HepG2 (cell line): Measurements from ENCODE around the gene ATP6V0A1. TPM values are rescaled to one million over a fixed set of nuclear protein-coding genes. Genes with fewer than 3 reads are reported as not detected.

ENCODE experiments used
- FOSL1 ChIP-seq: sonication (generic); formaldehyde crosslinking; IDR thresholded peaks from 2 replicates; pipeline ENCODE4 v1.9.0; 2021; ENCODE audit warnings: missing genetic modification reagents, borderline replicate concordance
- GATAD1 ChIP-seq: IDR thresholded peaks from 2 replicates; pipeline ENCODE4 v1.6.1; 2016; ENCODE audit warnings: missing genetic modification reagents, missing compliant biosample characterization
- GTF3A ChIP-seq: sonication (generic); formaldehyde crosslinking; conservative IDR thresholded peaks from 2 replicates; pipeline ENCODE4 v1.4.0; 2020; ENCODE audit warnings: mild to moderate bottlenecking, missing genetic modification reagents
- HNF4G ChIP-seq, 2 experiments: sonication (generic) in 1 of 2; formaldehyde crosslinking in 1 of 2; IDR thresholded peaks; 2 replicates each; pipeline versions ENCODE4 v1.4.0 to v1.6.1; 2011 to 2020; ENCODE audit warnings: borderline replicate concordance in 2 of 2, low read depth in 2 of 2, mild to moderate bottlenecking in 2 of 2, low read length in 1 of 2, missing genetic modification reagents in 1 of 2, moderate library complexity in 1 of 2
- KAT2B ChIP-seq: fragments of 150-350 bp; IDR thresholded peaks from 2 replicates; pipeline ENCODE4 v1.6.1; 2014; ENCODE audit warnings: low read depth, low read length, borderline replicate concordance
- MAX ChIP-seq: IDR thresholded peaks from 2 replicates; pipeline ENCODE4 v1.6.1; 2012; ENCODE audit warnings: inconsistent platforms
- POLR2G ChIP-seq: fragments of 200-400 bp; formaldehyde crosslinking; IDR thresholded peaks from 2 replicates; pipeline ENCODE4 v1.6.1; 2018; ENCODE audit warnings: mild to moderate bottlenecking, low read depth, low read length, moderate library complexity
- PPARG ChIP-seq: conservative IDR thresholded peaks from 2 replicates; pipeline ENCODE4 v1.6.1; 2016; ENCODE audit warnings: missing biosample characterization, missing genetic modification reagents
- SCMH1 ChIP-seq: sonication (generic); formaldehyde crosslinking; IDR thresholded peaks from 2 replicates; pipeline ENCODE4 v1.9.0; 2021; ENCODE audit warnings: missing genetic modification reagents, mild to moderate bottlenecking, borderline replicate concordance
- SKIL ChIP-seq: sonication (generic); formaldehyde crosslinking; IDR thresholded peaks from 2 replicates; pipeline ENCODE4 v1.8.0; 2022; ENCODE audit warnings: missing genetic modification reagents, mild to moderate bottlenecking, moderate library complexity, borderline replicate concordance
- SRSF1 ChIP-seq: fragments of 200-400 bp; formaldehyde crosslinking; optimal IDR thresholded peaks from 2 replicates; pipeline ENCODE3; 2017; ENCODE audit warnings: mild to moderate bottlenecking, low read depth, low read length, moderate library complexity
- TFAP4 ChIP-seq: sonication (generic); IDR thresholded peaks from 2 replicates; pipeline ENCODE4 v1.6.1; 2016; ENCODE audit warnings: low read depth, borderline replicate concordance
- TGIF2 ChIP-seq: IDR thresholded peaks from 2 replicates; pipeline ENCODE4 v1.6.1; 2016; ENCODE audit warnings: control low read depth, missing compliant biosample characterization
- YEATS4 ChIP-seq: sonication (generic); formaldehyde crosslinking; IDR thresholded peaks from 2 replicates; pipeline ENCODE4 v1.4.0; 2020; ENCODE audit warnings: missing genetic modification reagents, borderline replicate concordance
- ZBTB38 ChIP-seq: sonication (generic); formaldehyde crosslinking; IDR thresholded peaks from 2 replicates; pipeline ENCODE4 v1.5.1; 2020; ENCODE audit warnings: mild to moderate bottlenecking, missing genetic modification reagents
- ZFP37 ChIP-seq: sonication (generic); formaldehyde crosslinking; IDR thresholded peaks from 2 replicates; pipeline ENCODE4 v1.4.0; 2020; ENCODE audit warnings: missing genetic modification reagents, borderline replicate concordance
- ZFP62 ChIP-seq: sonication (generic); formaldehyde crosslinking; IDR thresholded peaks from 2 replicates; pipeline ENCODE4 v1.4.0; 2020; ENCODE audit warnings: missing genetic modification reagents
- ZNF101 ChIP-seq: sonication (generic); formaldehyde crosslinking; IDR thresholded peaks from 2 replicates; pipeline ENCODE4 v1.4.0; 2020; ENCODE audit warnings: mild to moderate bottlenecking, low read depth, missing genetic modification reagents, borderline replicate concordance
- ZNF121 ChIP-seq: sonication (generic); formaldehyde crosslinking; IDR thresholded peaks from 2 replicates; pipeline ENCODE4 v1.5.0; 2020; ENCODE audit warnings: mild to moderate bottlenecking, missing genetic modification reagents
- ZNF501 ChIP-seq: sonication (generic); formaldehyde crosslinking; IDR thresholded peaks from 2 replicates; pipeline ENCODE4 v1.5.1; 2020; ENCODE audit warnings: mild to moderate bottlenecking, moderate library complexity, missing genetic modification reagents
- polyA plus RNA-seq, 8 experiments: library from polyadenylated mRNA; depleted of rRNA in 3 of 8; stranded (reverse) in 7 of 8; unstranded in 1 of 8; fragments of >200 nt; fragmentation: Illumina TruSeq in 4 of 8; extraction: Trizol in 4 of 8; gene quantifications; 2 replicates each; pipeline versions ENCODE4 v1.2.1 to v1.2.3, GENCODE V29; 2011 to 2016; ENCODE audit warnings: low read depth in 4 of 8, missing spikeins in 1 of 8, mixed read lengths in 1 of 8; ENCODE audit not compliant: insufficient read depth in 1 of 8
- total RNA-seq, 5 experiments: library from RNA; depleted of rRNA; stranded (reverse); fragments of >200 nt; fragmentation: Illumina TruSeq; extraction: Trizol; gene quantifications; 2 replicates each; pipeline ENCODE4 v1.2.3, GENCODE V29; 2016; ENCODE audit warnings: low read depth in 1 of 5
- TF ChIP-seq, protein P1 (sequence below): sonication (generic); formaldehyde crosslinking; IDR thresholded peaks from 2 replicates; pipeline ENCODE4 v1.5.0; 2020; ENCODE audit warnings: missing genetic modification reagents, mild to moderate bottlenecking, borderline replicate concordance
- TF ChIP-seq, protein P2 (sequence below): sonication (generic); formaldehyde crosslinking; IDR thresholded peaks from 2 replicates; pipeline ENCODE4 v1.4.0; 2020; ENCODE audit warnings: missing genetic modification reagents, borderline replicate concordance

Gene ATP6V0A1
- total and polyA plus RNA-seq, 2 of the 13 experiments (the other 11 are each of a cell fraction or from before 2014, with no cell fraction given): 27.9 to 54.1 TPM

GRCh38 chr17:42554250-42555121 is 95.8 kb downstream of the ATP6V0A1 start (continued):
- TF ChIP-seq, protein P1, sequence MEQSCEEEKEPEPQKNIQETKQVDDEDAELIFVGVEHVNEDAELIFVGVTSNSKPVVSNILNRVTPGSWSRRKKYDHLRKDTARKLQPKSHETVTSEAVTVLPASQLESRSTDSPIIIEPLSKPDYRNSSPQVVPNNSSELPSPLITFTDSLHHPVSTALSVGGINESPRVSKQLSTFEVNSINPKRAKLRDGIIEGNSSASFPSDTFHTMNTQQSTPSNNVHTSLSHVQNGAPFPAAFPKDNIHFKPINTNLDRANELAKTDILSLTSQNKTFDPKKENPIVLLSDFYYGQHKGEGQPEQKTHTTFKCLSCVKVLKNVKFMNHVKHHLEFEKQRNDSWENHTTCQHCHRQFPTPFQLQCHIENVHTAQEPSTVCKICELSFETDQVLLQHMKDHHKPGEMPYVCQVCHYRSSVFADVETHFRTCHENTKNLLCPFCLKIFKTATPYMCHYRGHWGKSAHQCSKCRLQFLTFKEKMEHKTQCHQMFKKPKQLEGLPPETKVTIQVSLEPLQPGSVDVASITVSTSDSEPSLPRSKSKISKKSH (CRISPR knock-in tag): 0 out of 2 replicates have a peak, but pooled peaks have one; percentile 21
- TF ChIP-seq GATAD1 (CRISPR knock-in tag) (peak; percentile 94), KAT2B (no peak), MAX (peak; percentile 95), SCMH1 (CRISPR knock-in tag) (no peak), ZNF501 (CRISPR knock-in tag) (peak; percentile 86), SRSF1 (peak; percentile 89), YEATS4 (CRISPR knock-in tag) (peak; percentile 93), ZBTB38 (peak; percentile 93), TFAP4 (peak; percentile 58; the same call in 1 of the 2 replicates), HNF4G (IDR thresholded peaks at IDR 0.05; ENCODE audit: borderline replicate concordance, low read depth, low read length) (peak; percentile 38; the same call in 1 of the 2 replicates), HNF4G (CRISPR knock-in tag; IDR thresholded peaks at IDR 0.05; ENCODE audit: borderline replicate concordance, low read depth) (no peak; the same call in 1 of the 2 replicates), SKIL (peak; percentile 71), PPARG (peak; percentile 61; the same call in 1 of the 2 replicates), ZFP62 (CRISPR knock-in tag) (no peak), ZNF121 (no peak; the same call in 1 of the 2 replicates), ZFP37 (CRISPR knock-in tag) (peak; percentile 58; the same call in 1 of the 2 replicates), POLR2G (peak; percentile 95), TGIF2 (CRISPR knock-in tag) (peak; percentile 88), ZNF101 (CRISPR knock-in tag) (0 out of 2 replicates have a peak, but pooled peaks have one; percentile 67), GTF3A (CRISPR knock-in tag) (peak; percentile 89; the same call in 1 of the 2 replicates), FOSL1 (CRISPR knock-in tag) (peak; percentile 12; the same call in 1 of the 2 replicates)
- TF ChIP-seq, protein P2, sequence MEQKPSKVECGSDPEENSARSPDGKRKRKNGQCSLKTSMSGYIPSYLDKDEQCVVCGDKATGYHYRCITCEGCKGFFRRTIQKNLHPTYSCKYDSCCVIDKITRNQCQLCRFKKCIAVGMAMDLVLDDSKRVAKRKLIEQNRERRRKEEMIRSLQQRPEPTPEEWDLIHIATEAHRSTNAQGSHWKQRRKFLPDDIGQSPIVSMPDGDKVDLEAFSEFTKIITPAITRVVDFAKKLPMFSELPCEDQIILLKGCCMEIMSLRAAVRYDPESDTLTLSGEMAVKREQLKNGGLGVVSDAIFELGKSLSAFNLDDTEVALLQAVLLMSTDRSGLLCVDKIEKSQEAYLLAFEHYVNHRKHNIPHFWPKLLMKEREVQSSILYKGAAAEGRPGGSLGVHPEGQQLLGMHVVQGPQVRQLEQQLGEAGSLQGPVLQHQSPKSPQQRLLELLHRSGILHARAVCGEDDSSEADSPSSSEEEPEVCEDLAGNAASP (CRISPR knock-in tag): peak; percentile 88
